Measurements from ENCODE around the gene DOCK4.

The DOCK4 gene

DNA sequence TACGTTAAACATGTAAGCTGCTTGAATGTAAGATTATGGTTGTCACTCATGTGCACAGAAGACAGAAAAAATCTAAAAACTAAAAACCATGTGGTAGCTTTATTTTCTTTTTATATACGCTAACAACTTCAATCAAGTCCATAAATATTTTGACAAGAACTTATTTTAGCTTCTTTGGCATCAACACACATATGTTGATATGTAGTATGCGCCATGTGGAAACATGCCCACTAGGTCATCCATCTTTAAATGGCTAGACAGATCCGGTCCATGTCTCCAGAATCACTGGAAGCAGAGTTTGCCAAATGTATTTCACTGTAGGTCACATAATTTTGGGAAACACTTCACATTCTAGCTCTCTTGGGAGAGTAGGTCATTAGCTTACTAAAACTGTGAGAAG, 382.4 kb downstream of the DOCK4 start:
- Histone ChIP-seq H3K4me3 (ENCODE audit: low read depth, low read length) (no peak overlapping the region), H3K36me3 (ENCODE audit: control insufficient read depth, insufficient read depth, low read length) (no peaks in the 10 kb centered on the region), H3K27me3 (ENCODE audit: control insufficient read depth, insufficient read depth, low read length) (no peaks in the 10 kb centered on the region), H3K9me3 (ENCODE audit: control insufficient read depth, insufficient read depth, low read length) (no peaks in the 10 kb centered on the region), H3K4me1 (ENCODE audit: control insufficient read depth, insufficient read depth, low read length) (no peaks in the 10 kb centered on the region), H3K9ac (ENCODE audit: low read depth, low read length) (no peak overlapping the region)

DNA sequence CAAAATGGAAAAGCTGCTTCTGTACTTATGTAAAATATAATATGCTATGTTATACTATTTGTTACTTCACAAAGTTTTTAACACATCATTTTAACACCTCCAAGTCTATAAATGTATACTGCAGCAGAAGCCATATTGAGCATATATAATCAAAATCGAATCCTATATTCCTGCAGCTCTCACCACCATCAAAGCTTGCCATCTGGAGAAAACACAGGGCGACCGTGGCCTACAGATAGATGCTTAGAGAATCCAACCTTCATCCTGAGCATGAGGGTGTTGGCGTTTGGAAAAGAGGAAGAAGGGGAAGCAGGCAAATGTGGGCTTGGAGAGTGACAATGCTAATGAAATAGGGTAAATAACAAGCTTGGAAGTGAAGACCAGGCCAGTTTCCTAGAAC, 385.2 kb downstream of the DOCK4 start:
- H3K27me3 ChIP-seq (ENCODE audit: control insufficient read depth, insufficient read depth, low read length): no peaks in the 10 kb centered on the region
- no peaks in the 10 kb centered on the region for H3K4me1 ChIP-seq (ENCODE audit: control insufficient read depth, insufficient read depth, low read length)
- no peak overlapping the region for H3K4me3 ChIP-seq (ENCODE audit: low read depth, low read length)
- H3K9me3 ChIP-seq (ENCODE audit: control insufficient read depth, insufficient read depth, low read length): no peaks in the 10 kb centered on the region
- H3K9ac ChIP-seq (ENCODE audit: low read depth, low read length): no peak overlapping the region
- no peaks in the 10 kb centered on the region for H3K36me3 ChIP-seq (ENCODE audit: control insufficient read depth, insufficient read depth, low read length)

DNA sequence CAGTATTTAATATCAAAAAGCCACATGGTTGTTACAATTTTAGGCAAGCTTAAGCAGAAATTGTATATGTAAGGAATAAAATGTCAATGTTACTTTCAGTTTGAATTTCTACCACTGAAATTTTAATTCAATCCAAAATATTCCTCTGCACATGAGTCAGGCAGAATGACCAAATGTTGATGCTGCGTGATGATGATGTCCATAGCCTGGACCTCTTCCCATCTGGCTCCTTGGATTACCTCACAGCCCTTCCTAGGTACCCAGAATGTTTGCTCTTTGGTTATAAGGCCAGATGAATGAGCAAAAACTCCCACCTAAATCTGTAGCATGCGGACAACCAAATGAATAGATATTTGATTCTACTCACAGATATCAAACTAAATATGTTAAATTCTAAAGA, 385.6 kb downstream of the DOCK4 start:
- Histone ChIP-seq H3K36me3 (ENCODE audit: control insufficient read depth, insufficient read depth, low read length) (no peaks in the 10 kb centered on the region), H3K9ac (ENCODE audit: low read depth, low read length) (no peak overlapping the region), H3K4me1 (ENCODE audit: control insufficient read depth, insufficient read depth, low read length) (no peaks in the 10 kb centered on the region), H3K4me3 (ENCODE audit: low read depth, low read length) (no peak overlapping the region), H3K9me3 (ENCODE audit: control insufficient read depth, insufficient read depth, low read length) (no peaks in the 10 kb centered on the region), H3K27me3 (ENCODE audit: control insufficient read depth, insufficient read depth, low read length) (no peaks in the 10 kb centered on the region)

DNA sequence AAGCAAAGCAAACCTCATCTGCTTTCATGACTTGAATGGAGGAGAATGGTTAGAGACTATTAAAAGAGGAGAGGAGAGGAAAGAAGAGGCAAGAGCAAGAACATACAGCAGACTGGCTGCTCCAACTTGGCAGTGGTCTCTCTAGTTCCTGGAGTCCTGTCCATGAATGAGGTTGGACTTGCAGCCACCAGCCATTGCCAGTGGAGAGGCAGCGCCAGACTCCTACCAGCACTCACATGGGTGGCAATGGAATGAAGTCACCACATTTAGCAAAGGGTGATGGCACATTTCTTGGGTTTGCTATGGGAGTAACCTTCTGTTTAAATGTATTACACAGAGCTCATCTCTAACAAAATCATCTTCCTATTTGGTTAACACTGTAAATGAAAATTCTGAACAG, 386.1 kb downstream of the DOCK4 start:
- Histone ChIP-seq H3K9ac (ENCODE audit: low read depth, low read length) (no peak overlapping the region), H3K27me3 (ENCODE audit: control insufficient read depth, insufficient read depth, low read length) (no peaks in the 10 kb centered on the region), H3K4me1 (ENCODE audit: control insufficient read depth, insufficient read depth, low read length) (no peaks in the 10 kb centered on the region), H3K36me3 (ENCODE audit: control insufficient read depth, insufficient read depth, low read length) (no peaks in the 10 kb centered on the region), H3K4me3 (ENCODE audit: low read depth, low read length) (no peak overlapping the region), H3K9me3 (ENCODE audit: control insufficient read depth, insufficient read depth, low read length) (no peaks in the 10 kb centered on the region)

DNA sequence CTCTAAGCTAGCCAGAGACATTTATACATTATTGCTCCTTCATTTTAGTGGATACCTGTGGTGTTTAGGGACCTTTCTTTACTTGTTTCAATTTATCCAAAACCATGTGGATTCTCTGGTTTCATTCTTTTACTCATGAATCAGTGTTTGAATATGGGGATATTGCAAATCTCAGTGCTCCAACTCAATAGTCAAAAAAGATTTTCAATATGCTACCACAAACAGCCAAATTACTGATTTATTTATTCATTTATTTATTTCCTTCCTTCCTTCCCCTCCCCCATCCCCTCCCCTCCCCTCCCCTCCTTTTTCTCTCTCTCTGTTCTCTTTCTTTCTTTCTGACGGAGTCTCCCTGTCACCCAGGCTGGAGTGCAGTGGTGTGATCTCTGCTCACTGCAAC, 390.8 kb downstream of the DOCK4 start:
- no peaks in the 10 kb centered on the region for H3K36me3 ChIP-seq (ENCODE audit: control insufficient read depth, insufficient read depth, low read length)
- no peak overlapping the region for H3K4me3 ChIP-seq (ENCODE audit: low read depth, low read length)
- no peaks in the 10 kb centered on the region for H3K4me1 ChIP-seq (ENCODE audit: control insufficient read depth, insufficient read depth, low read length)
- no peaks in the 10 kb centered on the region for H3K27me3 ChIP-seq (ENCODE audit: control insufficient read depth, insufficient read depth, low read length)
- H3K9me3 ChIP-seq (ENCODE audit: control insufficient read depth, insufficient read depth, low read length): no peaks in the 10 kb centered on the region
- H3K9ac ChIP-seq (ENCODE audit: low read depth, low read length): no peak overlapping the region

DNA sequence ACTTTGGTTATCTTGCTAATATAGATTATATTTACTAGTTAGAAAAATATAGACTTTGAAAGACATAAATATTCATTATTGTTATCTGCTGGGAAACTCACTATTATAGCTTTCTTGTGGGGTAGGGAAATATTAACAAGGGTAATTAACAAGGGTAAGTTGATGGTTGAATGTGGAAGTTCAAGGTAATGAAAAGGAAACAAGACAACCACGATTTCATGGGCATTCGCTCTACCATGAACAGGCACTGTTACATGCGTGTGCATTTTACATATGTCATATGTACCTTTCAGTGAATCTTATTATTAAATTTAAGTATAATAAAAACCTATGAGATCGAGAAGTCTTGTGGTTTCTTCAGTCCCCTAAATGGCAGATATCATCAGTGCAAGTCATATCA, 392.9 kb downstream of the DOCK4 start:
- Histone ChIP-seq H3K27me3 (ENCODE audit: control insufficient read depth, insufficient read depth, low read length) (no peaks in the 10 kb centered on the region), H3K9me3 (ENCODE audit: control insufficient read depth, insufficient read depth, low read length) (no peaks in the 10 kb centered on the region), H3K36me3 (ENCODE audit: control insufficient read depth, insufficient read depth, low read length) (no peaks in the 10 kb centered on the region), H3K4me3 (ENCODE audit: low read depth, low read length) (no peak overlapping the region), H3K9ac (ENCODE audit: low read depth, low read length) (no peak overlapping the region), H3K4me1 (ENCODE audit: control insufficient read depth, insufficient read depth, low read length) (no peaks in the 10 kb centered on the region)

DNA sequence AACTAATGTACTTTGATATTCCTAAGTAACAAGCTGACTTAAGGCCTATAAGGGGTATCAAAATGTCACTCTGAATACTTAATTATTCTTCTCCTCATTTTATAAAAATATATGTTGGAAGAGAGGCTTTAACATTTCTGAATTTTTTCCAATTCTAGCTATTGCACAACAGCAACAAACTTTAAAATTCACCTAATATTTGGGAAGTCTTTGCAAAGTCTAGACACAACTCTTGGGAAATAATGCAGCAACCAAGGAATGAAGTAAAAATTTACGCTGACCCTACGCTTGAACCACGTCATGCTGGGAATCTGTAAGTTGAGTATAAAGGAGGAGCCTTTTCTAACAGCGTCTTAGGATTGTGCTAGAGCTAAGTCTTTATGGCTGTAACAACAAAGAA, 400.0 kb downstream of the DOCK4 start:
- H3K9me3 ChIP-seq (ENCODE audit: control insufficient read depth, insufficient read depth, low read length): no peaks in the 10 kb centered on the region
- no peak overlapping the region for H3K4me3 ChIP-seq (ENCODE audit: low read depth, low read length)
- H3K9ac ChIP-seq (ENCODE audit: low read depth, low read length): no peak overlapping the region
- no peaks in the 10 kb centered on the region for H3K27me3 ChIP-seq (ENCODE audit: control insufficient read depth, insufficient read depth, low read length)
- H3K4me1 ChIP-seq (ENCODE audit: control insufficient read depth, insufficient read depth, low read length): no peaks in the 10 kb centered on the region
- no peaks in the 10 kb centered on the region for H3K36me3 ChIP-seq (ENCODE audit: control insufficient read depth, insufficient read depth, low read length)

DNA sequence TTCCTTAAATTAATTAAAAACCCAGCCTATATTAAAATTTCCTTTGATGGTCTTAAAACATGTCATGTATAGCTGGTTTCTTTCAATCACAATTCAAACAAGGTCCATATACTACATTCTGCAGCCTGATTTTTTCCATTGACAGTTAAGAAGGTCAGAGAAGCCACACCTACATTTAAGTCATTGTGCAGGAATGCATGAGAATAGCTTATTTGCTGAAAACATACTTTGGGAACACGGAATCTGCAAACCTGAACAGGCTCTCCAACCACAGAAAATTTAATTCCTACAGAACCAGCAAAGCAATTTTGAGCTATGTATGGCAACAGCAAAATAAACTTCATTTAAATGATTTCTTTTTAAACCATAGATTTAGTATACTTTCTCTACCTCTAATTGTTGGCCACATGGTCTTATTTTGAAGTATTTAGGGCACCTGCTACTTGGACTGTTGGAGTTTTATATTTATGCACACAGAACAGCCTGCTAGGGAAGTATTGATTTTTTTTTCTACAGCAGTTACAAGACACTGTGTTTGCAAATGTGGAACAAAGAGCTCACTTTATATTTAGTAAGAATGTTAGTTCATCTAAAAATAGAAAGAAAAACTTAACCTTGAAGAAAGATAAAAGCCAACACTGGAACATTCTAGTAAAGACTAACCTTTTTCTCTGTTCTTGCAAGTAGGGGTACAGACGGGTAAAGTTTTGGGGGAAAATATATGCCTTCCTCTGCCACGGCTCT, 403.0 kb downstream of the DOCK4 start:
- no peak overlapping the region for H3K4me3 ChIP-seq (ENCODE audit: low read depth, low read length)
- H3K27me3 ChIP-seq (ENCODE audit: control insufficient read depth, insufficient read depth, low read length): no peaks in the 10 kb centered on the region
- H3K4me1 ChIP-seq (ENCODE audit: control insufficient read depth, insufficient read depth, low read length): no peaks in the 10 kb centered on the region
- H3K9me3 ChIP-seq (ENCODE audit: control insufficient read depth, insufficient read depth, low read length): peaks cover 3% of the 10 kb centered on the region
- H3K36me3 ChIP-seq (ENCODE audit: control insufficient read depth, insufficient read depth, low read length): no peaks in the 10 kb centered on the region
- no peak overlapping the region for H3K9ac ChIP-seq (ENCODE audit: low read depth, low read length)

DNA sequence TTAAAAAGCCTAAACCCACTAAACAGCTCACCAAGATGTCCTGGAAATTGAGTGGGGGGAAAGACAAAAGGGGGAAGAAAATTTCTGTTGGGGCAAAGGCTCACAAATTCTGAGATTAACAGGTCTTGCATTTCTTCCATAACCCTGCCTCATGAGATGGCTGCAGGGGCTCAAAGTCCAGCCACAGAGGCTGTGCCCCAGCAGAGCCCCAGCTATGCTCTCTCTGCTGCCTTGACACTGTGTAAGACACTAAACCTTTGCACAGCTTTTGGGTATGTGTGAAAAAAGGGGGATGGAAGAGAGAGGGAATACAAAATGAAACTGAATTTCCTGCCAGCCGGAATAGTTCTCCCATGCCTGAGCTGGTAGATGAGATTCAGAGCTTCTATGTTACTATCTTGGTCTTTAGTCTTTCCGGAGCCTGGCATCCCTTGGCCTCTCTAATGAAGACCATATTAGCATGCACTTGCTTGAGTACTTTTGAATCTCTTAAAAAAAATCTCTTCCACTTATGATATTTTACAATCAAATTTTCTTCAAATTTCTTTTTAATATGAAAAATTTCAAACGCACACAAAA, 403.9 kb downstream of the DOCK4 start:
- no peak overlapping the region for H3K4me3 ChIP-seq (ENCODE audit: low read depth, low read length)
- peaks cover 12% of the 10 kb centered on the region for H3K9me3 ChIP-seq (ENCODE audit: control insufficient read depth, insufficient read depth, low read length)
- no peaks in the 10 kb centered on the region for H3K36me3 ChIP-seq (ENCODE audit: control insufficient read depth, insufficient read depth, low read length)
- H3K27me3 ChIP-seq (ENCODE audit: control insufficient read depth, insufficient read depth, low read length): no peaks in the 10 kb centered on the region
- H3K9ac ChIP-seq (ENCODE audit: low read depth, low read length): no peak overlapping the region
- H3K4me1 ChIP-seq (ENCODE audit: control insufficient read depth, insufficient read depth, low read length): no peaks in the 10 kb centered on the region

DNA sequence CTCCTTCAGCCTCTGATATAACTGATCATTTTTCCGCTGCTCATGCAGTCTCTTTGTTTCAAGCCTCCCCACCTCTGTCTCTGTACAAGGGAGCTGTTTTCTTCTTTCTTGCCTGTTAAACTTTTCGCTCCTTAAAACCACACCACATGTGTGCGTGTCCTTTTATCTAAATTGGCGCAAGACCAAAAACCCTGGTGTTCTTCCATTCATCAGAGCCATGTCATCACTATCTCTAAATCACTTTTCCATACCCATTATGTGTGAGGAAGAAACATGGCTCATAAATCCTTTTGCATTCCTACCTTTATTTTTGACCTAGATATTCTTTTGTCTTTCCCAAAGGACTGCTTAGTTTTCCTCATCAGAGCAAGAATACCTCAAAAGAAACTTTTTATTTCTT, 404.9 kb downstream of the DOCK4 start:
- Histone ChIP-seq H3K4me3 (ENCODE audit: low read depth, low read length) (no peak overlapping the region), H3K4me1 (ENCODE audit: control insufficient read depth, insufficient read depth, low read length) (no peaks in the 10 kb centered on the region), H3K36me3 (ENCODE audit: control insufficient read depth, insufficient read depth, low read length) (no peaks in the 10 kb centered on the region), H3K9ac (ENCODE audit: low read depth, low read length) (no peak overlapping the region), H3K27me3 (ENCODE audit: control insufficient read depth, insufficient read depth, low read length) (no peaks in the 10 kb centered on the region), H3K9me3 (ENCODE audit: control insufficient read depth, insufficient read depth, low read length) (peaks cover 17% of the 10 kb centered on the region)

DNA sequence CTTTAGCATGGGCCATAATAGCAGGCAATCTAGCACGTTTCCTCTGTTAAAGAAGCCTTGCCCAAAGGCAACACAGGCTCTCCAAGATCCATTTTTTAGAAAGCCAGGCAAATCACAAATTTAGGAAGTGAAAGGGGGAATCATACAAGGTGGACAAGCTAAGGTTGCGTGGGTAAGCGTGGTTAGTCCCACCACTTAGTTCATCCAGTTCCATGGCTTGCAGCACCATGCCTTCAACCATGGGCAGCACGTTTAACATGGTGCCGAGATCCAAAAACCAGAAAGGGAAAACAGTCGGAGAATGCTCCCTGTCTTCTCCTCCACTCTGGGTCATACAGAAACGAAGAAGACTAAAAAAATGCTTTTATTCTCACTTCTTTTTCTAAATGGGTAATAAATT, 409.5 kb downstream of the DOCK4 start:
- Histone ChIP-seq H3K9ac (ENCODE audit: low read depth, low read length) (no peak overlapping the region), H3K4me1 (ENCODE audit: control insufficient read depth, insufficient read depth, low read length) (no peaks in the 10 kb centered on the region), H3K9me3 (ENCODE audit: control insufficient read depth, insufficient read depth, low read length) (peaks cover 23% of the 10 kb centered on the region), H3K36me3 (ENCODE audit: control insufficient read depth, insufficient read depth, low read length) (no peaks in the 10 kb centered on the region), H3K27me3 (ENCODE audit: control insufficient read depth, insufficient read depth, low read length) (no peaks in the 10 kb centered on the region), H3K4me3 (ENCODE audit: low read depth, low read length) (no peak overlapping the region)

DNA sequence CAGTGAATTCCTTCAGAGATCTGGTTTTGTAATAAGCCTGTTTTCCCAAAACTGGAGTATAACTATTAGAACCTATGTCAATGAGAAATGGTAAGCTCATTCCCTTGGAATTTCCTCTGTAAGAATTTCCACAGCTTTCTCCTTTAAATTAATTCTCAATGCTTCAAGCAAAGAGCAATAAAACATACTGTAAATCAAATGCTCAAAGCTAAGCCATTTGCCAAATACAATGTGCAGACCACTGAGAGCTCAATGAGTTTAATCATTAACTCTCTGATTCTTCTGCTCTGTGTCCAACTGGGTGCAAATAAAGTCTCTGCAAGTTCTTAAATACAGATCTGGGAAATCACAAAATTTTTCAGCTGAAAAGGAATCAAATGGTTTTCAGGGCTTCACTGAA, 416.3 kb downstream of the DOCK4 start:
- H3K9ac ChIP-seq (ENCODE audit: low read depth, low read length): no peak overlapping the region
- H3K36me3 ChIP-seq (ENCODE audit: control insufficient read depth, insufficient read depth, low read length): no peaks in the 10 kb centered on the region
- H3K4me1 ChIP-seq (ENCODE audit: control insufficient read depth, insufficient read depth, low read length): no peaks in the 10 kb centered on the region
- H3K9me3 ChIP-seq (ENCODE audit: control insufficient read depth, insufficient read depth, low read length): no peaks in the 10 kb centered on the region
- H3K27me3 ChIP-seq (ENCODE audit: control insufficient read depth, insufficient read depth, low read length): no peaks in the 10 kb centered on the region
- no peak overlapping the region for H3K4me3 ChIP-seq (ENCODE audit: low read depth, low read length)
